ENCODE results near the gene HCRTR1.
A peak's percentile ranks its signal among the peaks of the same experiment; 100 is the strongest.

The HCRTR1 gene

DNA sequence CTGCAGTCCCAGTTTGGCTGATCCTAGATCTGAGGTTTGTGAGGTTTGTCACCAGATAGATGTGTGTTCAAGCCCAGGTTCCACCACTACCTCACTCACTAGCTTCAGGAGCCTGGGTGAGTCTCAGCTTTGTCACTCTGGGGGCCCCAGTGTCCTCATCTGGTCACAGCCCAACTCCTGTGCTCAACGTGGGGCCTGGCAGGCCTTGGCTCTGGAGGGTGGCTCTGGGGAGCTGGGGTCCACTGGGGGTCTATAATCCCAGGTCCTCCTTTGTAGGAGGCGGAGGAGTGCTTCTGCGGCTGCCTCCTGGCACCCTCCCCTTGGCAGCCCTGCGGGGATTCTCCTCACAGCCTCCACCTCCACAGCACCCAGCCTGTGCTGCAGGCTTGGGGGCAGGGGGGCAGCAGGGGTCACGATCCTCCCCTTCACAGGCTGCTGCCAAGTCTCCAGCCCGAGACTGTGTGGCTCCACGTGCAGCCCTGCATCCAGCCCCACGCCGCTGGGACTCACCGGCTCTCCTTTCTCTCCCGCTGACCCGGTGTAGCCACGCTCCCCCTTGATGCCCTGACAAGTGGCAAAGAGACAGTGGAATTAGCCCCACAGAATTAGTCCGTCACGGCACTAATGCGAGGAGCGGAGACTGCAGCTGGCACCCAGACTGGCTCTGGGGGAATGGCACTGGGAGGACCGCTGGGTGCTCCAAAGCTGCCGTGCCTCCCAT, 49.7 kb downstream of the HCRTR1 start:
- no peak for DNase-seq

DNA sequence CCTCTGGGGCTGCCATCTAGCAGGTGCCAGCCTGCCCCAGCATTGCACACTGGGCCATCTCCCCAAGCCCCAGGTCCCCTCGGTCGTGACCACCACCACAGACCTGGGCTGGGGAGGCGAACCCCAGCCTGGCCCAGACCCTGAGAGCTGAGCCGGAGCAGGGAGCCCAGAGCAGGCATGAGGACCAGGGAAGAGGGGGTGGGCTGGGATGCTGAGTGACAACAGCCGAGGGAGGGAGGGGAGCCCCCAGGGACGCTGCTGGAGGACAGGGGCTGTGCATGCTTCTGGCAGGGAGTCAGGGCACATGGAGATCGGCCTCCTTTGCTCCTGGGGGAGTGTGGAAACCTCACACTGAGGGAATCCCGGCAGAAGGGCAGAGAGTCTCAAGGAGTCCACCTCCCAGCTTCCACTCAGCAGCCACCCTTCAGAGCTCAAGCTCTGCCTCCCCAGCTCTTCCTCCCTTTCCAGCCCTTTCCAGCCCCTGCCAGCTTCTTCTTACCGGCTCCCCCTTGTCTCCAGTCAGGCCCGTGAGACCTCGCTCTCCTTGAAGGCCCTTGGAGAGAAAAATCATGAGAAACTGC, 50.9 kb downstream of the HCRTR1 start:
- no peak for DNase-seq

DNA sequence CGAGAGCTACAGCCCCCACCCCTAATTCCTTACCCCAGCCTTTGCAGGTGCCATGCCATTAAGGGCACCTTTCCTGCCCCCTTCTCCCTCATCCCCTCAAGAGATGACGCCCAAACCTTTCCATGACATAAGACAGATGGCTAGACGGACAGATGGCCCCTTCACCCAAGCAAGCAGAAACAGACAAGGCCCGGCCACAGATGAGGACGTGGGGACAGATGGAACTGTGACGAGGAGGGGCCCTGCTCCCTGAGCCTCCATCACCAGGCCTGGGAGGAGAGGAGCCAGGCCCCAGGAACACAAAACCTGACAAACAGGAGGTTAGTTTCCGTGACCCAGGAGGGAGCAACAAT, 51.9 kb downstream of the HCRTR1 start:
- no peak for DNase-seq

DNA sequence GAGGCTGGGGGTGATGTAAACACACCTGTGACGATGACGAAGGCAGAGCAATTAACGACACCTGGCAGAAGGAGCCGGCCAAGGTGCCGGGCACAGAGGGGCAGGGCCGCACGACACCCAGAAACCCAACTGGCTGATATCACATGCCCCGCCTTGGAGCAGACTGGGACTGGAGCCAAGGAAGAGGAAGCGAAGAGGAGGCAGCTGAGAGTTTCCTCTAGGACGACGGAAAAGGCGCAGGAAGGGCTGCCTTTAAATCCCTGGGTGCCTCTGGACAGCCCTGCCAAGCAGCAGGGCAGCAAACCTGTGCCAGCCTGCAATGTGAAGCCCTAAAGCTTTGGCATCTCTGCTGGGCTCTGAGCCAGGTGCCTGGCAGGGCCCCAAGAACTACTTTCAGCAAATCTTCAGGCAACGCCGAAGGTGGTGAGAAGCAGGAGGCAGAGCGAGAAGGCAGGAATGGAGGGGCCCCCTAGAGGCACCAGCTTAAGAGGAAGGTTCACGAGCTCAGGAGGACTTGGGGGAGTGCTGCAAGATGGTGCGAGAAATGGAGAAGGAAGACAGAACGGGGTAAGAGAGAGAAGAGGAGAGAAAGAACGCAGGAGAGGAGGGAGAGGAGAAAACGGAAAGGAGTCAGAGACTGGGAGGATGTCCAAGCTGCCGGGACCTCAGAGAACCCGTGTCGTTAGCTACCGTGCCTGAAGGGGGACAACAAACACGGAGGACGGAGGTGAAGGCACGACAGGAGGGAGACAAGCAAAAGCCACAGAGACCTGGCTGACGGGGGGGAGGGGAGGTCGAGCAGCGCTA, 52.5 kb downstream of the HCRTR1 start:
- DNase-seq = peak; percentile 63

DNA sequence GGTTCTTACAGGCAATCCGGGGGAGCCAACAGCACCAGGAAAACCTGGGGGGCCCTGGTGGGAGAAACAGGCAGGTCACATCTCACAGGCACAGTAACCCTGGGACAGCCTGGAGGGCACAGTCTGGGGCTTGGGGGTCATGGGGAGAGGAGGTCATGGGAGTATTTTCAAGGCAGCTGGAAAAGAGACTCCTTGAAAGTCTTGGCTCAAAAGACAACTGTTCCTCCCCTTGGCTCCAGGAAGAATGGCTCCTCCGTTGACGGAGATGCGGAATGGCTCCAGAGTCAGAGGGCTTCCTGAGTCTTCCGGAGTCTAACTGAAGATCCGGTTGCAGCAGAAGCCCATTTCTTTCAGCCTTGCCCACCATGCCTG, 53.1 kb downstream of the HCRTR1 start:
- no peak for DNase-seq

DNA sequence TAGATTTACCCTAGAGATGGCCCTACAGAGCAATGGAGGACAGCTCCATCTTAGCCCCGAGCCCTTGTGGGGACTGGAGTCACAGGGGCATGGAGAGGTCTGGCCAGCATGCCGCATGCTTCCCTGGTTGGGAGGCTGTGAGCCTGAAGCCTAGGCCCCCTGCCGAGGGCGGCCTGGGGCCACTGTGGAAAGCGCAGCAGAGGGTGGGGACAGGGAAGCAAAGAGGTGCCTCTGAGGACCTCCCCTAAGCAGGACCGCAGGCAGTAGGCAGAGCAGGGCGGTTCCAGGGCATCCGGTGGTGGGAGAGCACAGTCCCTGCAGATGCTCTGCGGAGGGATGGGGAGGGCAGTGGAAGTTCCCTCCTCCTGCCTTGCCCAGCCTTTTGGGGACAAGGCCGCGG, 53.7 kb downstream of the HCRTR1 start:
- DNase-seq = no peak

DNA sequence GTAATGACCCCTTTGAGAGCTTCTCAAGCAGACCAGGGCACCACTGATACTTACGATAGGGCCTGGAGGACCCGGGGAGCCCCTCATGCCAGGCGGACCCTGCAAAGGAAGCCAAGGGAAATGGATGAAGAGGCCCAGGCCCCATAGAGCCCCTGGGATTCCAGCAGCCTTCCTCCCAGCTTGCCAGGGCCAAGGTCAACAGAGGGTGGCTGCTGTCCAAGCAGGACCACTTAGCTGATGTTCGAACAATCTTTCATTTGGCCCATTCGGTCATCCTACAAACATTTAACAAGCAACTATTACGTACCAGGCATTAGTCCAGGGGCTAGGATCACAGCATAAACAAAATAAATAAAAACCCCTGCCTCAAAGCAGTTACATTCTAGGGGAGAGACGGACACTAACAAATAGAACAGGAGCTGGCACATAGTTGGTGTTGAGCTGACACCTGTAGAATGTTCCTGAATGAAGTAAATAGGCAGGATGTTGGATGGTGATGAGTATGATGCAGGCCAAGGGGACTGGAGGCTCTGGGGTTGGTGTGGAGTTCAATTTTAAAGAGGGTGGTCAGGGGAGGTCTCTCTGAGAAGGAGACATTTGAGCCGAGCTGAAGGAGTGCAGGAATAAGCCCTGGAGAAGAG, 54.2 kb downstream of the HCRTR1 start:
- no peak for DNase-seq

DNA sequence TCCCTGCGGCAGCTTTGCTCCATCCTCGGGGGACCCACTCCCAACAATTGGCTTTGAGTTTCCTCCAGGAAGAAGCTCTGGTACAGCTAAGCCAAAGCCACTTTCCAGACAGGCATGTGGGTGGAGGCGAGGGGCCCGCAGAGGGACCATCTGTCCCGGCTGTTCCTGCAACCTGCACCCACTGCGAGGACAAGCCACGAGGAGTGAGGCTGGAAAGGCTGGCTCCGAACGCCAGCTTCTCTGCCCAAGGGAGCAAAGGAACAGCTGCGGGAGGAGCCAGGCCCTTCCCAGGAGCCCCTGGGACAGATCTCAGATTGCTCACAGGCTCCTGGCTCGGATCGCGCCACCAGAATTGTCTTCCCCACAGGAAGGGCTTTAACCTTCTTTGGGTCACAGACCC, 55.5 kb downstream of the HCRTR1 start:
- DNase-seq = no peak

DNA sequence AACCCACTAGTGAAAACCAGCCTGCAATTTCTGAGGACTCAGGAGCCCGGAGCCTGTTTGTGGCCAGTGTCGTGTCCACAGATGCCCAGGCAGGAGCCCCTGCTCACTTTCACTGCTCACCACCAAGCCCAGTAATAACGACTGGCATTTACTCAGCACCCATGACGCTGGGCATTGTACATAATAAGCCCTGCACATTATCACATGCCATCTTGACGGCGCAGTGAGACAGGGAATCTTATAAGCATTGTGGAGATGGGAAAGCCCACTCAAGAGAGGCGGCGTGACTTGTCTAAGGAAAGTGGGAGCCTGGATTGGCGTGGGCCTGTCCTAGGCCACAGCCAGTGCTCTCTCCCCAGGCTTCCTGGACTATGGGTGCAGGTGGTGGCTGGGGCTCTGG, 55.9 kb downstream of the HCRTR1 start:
- no peak for DNase-seq

DNA sequence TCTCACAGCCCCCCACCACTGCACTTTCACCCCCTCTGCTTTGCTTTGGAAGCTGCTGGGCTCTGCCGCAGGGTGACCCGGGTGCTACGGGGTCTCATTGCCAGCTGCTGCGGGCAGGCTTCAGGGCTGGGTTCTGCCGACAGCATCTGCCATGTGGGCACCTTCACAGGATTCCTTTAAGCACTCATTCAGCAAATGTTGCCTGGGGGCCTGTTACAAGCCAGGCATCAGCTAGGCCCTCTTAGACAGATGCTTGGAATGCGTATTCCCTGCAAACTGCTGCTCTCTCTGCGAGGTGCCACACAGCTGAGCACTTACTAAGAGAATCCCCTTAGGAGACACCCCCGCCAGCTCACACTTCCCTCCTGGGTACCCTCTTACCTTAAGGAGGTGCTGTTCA, 57.1 kb downstream of the HCRTR1 start:
- DNase-seq = no peak

DNA sequence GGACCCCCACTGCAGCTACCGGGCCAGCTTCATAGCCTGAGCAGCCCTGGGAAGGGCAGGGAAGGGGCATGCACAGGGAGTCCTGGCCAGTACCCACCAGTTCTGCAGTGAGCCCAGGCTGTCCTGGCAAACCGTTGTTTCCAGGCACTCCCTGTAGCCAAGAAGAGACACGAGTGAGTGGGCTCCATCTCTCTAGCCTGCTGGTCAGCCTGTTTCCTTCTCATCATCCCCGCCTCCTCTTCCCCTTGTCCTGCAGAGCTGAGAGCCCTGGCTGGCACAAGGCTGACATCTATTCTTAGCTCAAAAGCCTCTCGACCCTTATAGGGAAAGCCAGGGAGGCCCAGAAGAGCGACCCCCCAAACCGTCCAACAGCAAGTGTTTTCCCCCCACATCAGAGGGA, 57.7 kb downstream of the HCRTR1 start:
- no peak for DNase-seq

DNA sequence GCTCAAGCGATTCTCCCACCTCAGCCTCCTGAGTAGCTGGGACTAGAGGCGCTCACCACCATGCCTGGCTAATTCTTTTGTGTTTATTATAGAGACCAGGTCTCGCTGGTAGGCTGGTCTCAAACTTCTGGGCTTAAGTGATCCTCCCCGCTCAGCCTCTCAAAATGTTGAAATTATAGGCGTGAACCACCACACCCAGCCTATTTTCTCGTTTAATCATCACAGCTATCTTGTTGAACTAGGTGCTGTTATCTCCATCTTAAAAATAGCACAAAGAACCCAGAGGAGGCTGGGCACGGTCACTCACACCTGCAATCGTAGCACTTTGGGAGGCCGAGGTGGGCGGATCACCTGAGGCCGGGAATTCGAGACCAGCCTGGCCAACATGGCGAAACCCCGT, 58.3 kb downstream of the HCRTR1 start:
- DNase-seq = no peak
